ENCODE data around the gene CELF4.

The CELF4 gene

GRCh38 chr18:37567061-37567993, 1.7 kb upstream of the CELF4 start:
- Histone ChIP-seq H3K9me3 (ENCODE audit: insufficient read depth, low read length, severe bottlenecking) (no peaks in the 10 kb centered on the region), H3K4me1 (ENCODE audit: insufficient read depth, low read length) (no peaks in the 10 kb centered on the region), H3K27ac (ENCODE audit: low read length) (no peak overlapping the region), H3K27me3 (ENCODE audit: insufficient read depth, low read length, poor library complexity) (no peaks in the 10 kb centered on the region), H4K20me1 (ENCODE audit: insufficient read depth, low read length) (no peaks in the 10 kb centered on the region), H3K9ac (ENCODE audit: low read depth, low read length) (no peak overlapping the region), H3K4me3 (ENCODE audit: low read depth in 1 of 2, low read length in 2 of 2) (no peak overlapping the region), H2AFZ (ENCODE audit: low read depth, low read length) (no peak overlapping the region), H3K36me3 (ENCODE audit: insufficient read depth, low read length) (no peaks in the 10 kb centered on the region), H3K4me2 (ENCODE audit: insufficient read depth, low read length) (no peak overlapping the region), H3K79me2 (ENCODE audit: insufficient read depth, low read length) (no peaks in the 10 kb centered on the region)
- no peak for DNase-seq
- ATAC-seq (ENCODE audit: insufficient read depth, low read depth): no peak
- TF ChIP-seq CTCF (IDR thresholded peaks at IDR 0.05; ENCODE audit: borderline replicate concordance, extremely low read depth, low read length, poor library complexity, severe bottlenecking): no peak
- no peak for TF ChIP-seq EZH2 (IDR thresholded peaks at IDR 0.05; ENCODE audit: borderline replicate concordance, low read depth, low read length, severe bottlenecking)

GRCh38 chr18:37566479-37567060, 972 bp upstream of the CELF4 start:
- TF ChIP-seq EZH2 (IDR thresholded peaks at IDR 0.05; ENCODE audit: borderline replicate concordance, low read depth, low read length, severe bottlenecking) (no peak), CTCF (IDR thresholded peaks at IDR 0.05; ENCODE audit: borderline replicate concordance, extremely low read depth, low read length, poor library complexity, severe bottlenecking) (no peak)
- Histone ChIP-seq H3K27me3 (ENCODE audit: insufficient read depth, low read length, poor library complexity) (no peaks in the 10 kb centered on the region), H4K20me1 (ENCODE audit: insufficient read depth, low read length) (no peaks in the 10 kb centered on the region), H3K4me2 (ENCODE audit: insufficient read depth, low read length) (no peak overlapping the region), H3K4me3 (ENCODE audit: low read depth in 1 of 2, low read length in 2 of 2) (no peak overlapping the region), H3K36me3 (ENCODE audit: insufficient read depth, low read length) (no peaks in the 10 kb centered on the region), H3K9ac (ENCODE audit: low read depth, low read length) (no peak overlapping the region), H3K27ac (ENCODE audit: low read length) (no peak overlapping the region), H2AFZ (ENCODE audit: low read depth, low read length) (no peak overlapping the region), H3K9me3 (ENCODE audit: insufficient read depth, low read length, severe bottlenecking) (no peaks in the 10 kb centered on the region), H3K4me1 (ENCODE audit: insufficient read depth, low read length) (no peaks in the 10 kb centered on the region), H3K79me2 (ENCODE audit: insufficient read depth, low read length) (no peaks in the 10 kb centered on the region)
- DNase-seq (no peak), ATAC-seq (ENCODE audit: insufficient read depth, low read depth) (no peak)

- no peak overlapping the region for H3K4me3 ChIP-seq (ENCODE audit: low read depth in 1 of 2, low read length in 2 of 2)
- TF ChIP-seq CTCF (IDR thresholded peaks at IDR 0.05; ENCODE audit: borderline replicate concordance, extremely low read depth, low read length, poor library complexity, severe bottlenecking): no peak
- no peak for TF ChIP-seq EZH2 (IDR thresholded peaks at IDR 0.05; ENCODE audit: borderline replicate concordance, low read depth, low read length, severe bottlenecking)
- DNase-seq: no peak
Measured at GRCh38 chr18:37565977-37566478, 430 bp upstream of the CELF4 start.

More at GRCh38 chr18:37565977-37566478, 430 bp upstream of the CELF4 start:
- H3K9ac ChIP-seq (ENCODE audit: low read depth, low read length): no peak overlapping the region
- H3K9me3 ChIP-seq (ENCODE audit: insufficient read depth, low read length, severe bottlenecking): no peaks in the 10 kb centered on the region
- no peaks in the 10 kb centered on the region for H3K27me3 ChIP-seq (ENCODE audit: insufficient read depth, low read length, poor library complexity)
- no peak overlapping the region for H3K4me2 ChIP-seq (ENCODE audit: insufficient read depth, low read length)
- no peak overlapping the region for H2AFZ ChIP-seq (ENCODE audit: low read depth, low read length)
- no peak overlapping the region for H3K27ac ChIP-seq (ENCODE audit: low read length)
- no peak for ATAC-seq (ENCODE audit: insufficient read depth, low read depth)
- H4K20me1 ChIP-seq (ENCODE audit: insufficient read depth, low read length): no peaks in the 10 kb centered on the region
- H3K4me1 ChIP-seq (ENCODE audit: insufficient read depth, low read length): no peaks in the 10 kb centered on the region
- no peaks in the 10 kb centered on the region for H3K79me2 ChIP-seq (ENCODE audit: insufficient read depth, low read length)
- H3K36me3 ChIP-seq (ENCODE audit: insufficient read depth, low read length): no peaks in the 10 kb centered on the region

All from DND-41 (cell line).